Naive B cell (primary cell): ENCODE measurements around the gene MRNIP. TPM values are rescaled to one million over a fixed set of nuclear protein-coding genes. Genes with fewer than 3 reads are reported as not detected.
A peak's percentile ranks its signal among the peaks of the same experiment; 100 is the strongest.
"Not testable (repeated sequence)": the region's sequence is repeated elsewhere in the genome, so short reads cannot be mapped to it uniquely, and the experiment has no call there.

ENCODE experiments used
- ATAC-seq, 2 donors: fragments of 150-1000 bp; cut with Tn5 transposase; 2 replicates each; pipeline ENCODE4 v1.10.0; 2021; ENCODE audit warnings: low read depth in 2 of 2, mild to moderate bottlenecking in 2 of 2, moderate library complexity in 2 of 2
- DNase-seq: peaks from one replicate; pipeline ENCODE4 v3.0.0; 2022
- H3K27ac Mint-ChIP-seq, 6 donors: one replicate each; pipeline ENCODE4 v1.8.0; 2020 to 2022; ENCODE audit warnings: mild to moderate bottlenecking in 6 of 6, mixed read lengths in 6 of 6, moderate library complexity in 5 of 6, inconsistent platforms in 2 of 6
- H3K27me3 Mint-ChIP-seq, 3 donors: one replicate each; pipeline ENCODE4 v1.8.0; 2021 to 2022; ENCODE audit warnings: mixed read lengths in 3 of 3, mild to moderate bottlenecking in 1 of 3
- H3K36me3 Mint-ChIP-seq, 2 donors: one replicate each; pipeline ENCODE4 v1.8.0; 2020 to 2022; ENCODE audit warnings: mixed read lengths in 2 of 2, inconsistent platforms in 1 of 2, mild to moderate bottlenecking in 1 of 2
- H3K4me1 Mint-ChIP-seq, 3 donors: one replicate each; pipeline ENCODE4 v1.8.0; 2020 to 2022; ENCODE audit warnings: mixed read lengths in 3 of 3, inconsistent platforms in 1 of 3, mild to moderate bottlenecking in 1 of 3, moderate library complexity in 1 of 3
- H3K4me3 Mint-ChIP-seq, 8 donors: one replicate each; pipeline ENCODE4 v1.8.0; 2020 to 2022; ENCODE audit warnings: mild to moderate bottlenecking in 8 of 8, mixed read lengths in 8 of 8, moderate library complexity in 8 of 8, inconsistent platforms in 2 of 8
- H3K9me3 Mint-ChIP-seq, 7 donors: one replicate each; pipeline ENCODE4 v1.8.0; 2020 to 2022; ENCODE audit warnings: mixed read lengths in 7 of 7, mild to moderate bottlenecking in 5 of 7, inconsistent platforms in 2 of 7, moderate library complexity in 1 of 7
- polyA plus RNA-seq, 6 donors: library from polyadenylated mRNA; unstranded; fragments of 300-500 nt; fragmentation: Illumina TruSeq; gene quantifications; one replicate each; pipeline ENCODE4 v1.2.3, GENCODE V29; 2021; ENCODE audit warnings: low read depth in 6 of 6

Gene MRNIP
- polyA plus RNA-seq, 6 donors from 2014 or later = 4.4 to 21.2 (median 16.6) TPM

- Mint-ChIP-seq H3K4me1 (peaks cover 0 to 2% (median 2%) of the 10 kb centered on the region in 3 donors), H3K36me3 (peaks cover 0 to 12% of the 10 kb centered on the region in 2 donors), H3K27me3 (no peaks in the 10 kb centered on the region), H3K9me3 (no peaks in the 10 kb centered on the region), H3K27ac (no peak overlapping the region), H3K4me3 (no peak overlapping the region)
- ATAC-seq (no peak), DNase-seq (no peak)
Observed at GRCh38 chr5:179872055-179872827, 13.6 kb upstream of the MRNIP start.

GRCh38 chr5:179871533-179871932 lies 12.9 kb upstream of the MRNIP start:
- H3K4me3 Mint-ChIP-seq, H3K27ac Mint-ChIP-seq, DNase-seq, ATAC-seq, H3K9me3 Mint-ChIP-seq, H3K4me1 Mint-ChIP-seq, H3K27me3 Mint-ChIP-seq: not testable (repeated sequence)
- peaks cover 0 to 12% of the 10 kb centered on the region in 2 donors for H3K36me3 Mint-ChIP-seq

- H3K36me3 Mint-ChIP-seq = peaks cover 0 to 12% of the 10 kb centered on the region in 2 donors
Observed at GRCh38 chr5:179870952-179871351, 12.3 kb upstream of the MRNIP start.

GRCh38 chr5:179870403-179870903 lies 11.8 kb upstream of the MRNIP start:
- Mint-ChIP-seq H3K27me3 (no peaks in the 10 kb centered on the region), H3K9me3 (no peaks in the 10 kb centered on the region), H3K4me1 (peaks cover 0 to 10% (median 4%) of the 10 kb centered on the region in 3 donors), H3K27ac (no peak overlapping the region), H3K4me3 (no peak overlapping the region), H3K36me3 (peaks cover 0 to 12% of the 10 kb centered on the region in 2 donors)
- ATAC-seq (no peak), DNase-seq (no peak)

More at GRCh38 chr5:179870952-179871351, 12.3 kb upstream of the MRNIP start:
- Mint-ChIP-seq H3K9me3 (no peaks in the 10 kb centered on the region), H3K4me3 (no peak overlapping the region), H3K27me3 (no peaks in the 10 kb centered on the region), H3K27ac (no peak overlapping the region), H3K4me1 (peaks cover 0 to 8% (median 4%) of the 10 kb centered on the region in 3 donors)
- ATAC-seq (no peak), DNase-seq (no peak)

- Mint-ChIP-seq H3K9me3 (no peaks in the 10 kb centered on the region), H3K4me3 (no peak overlapping the region), H3K27ac (no peak overlapping the region), H3K27me3 (no peaks in the 10 kb centered on the region), H3K36me3 (peaks cover 0 to 12% of the 10 kb centered on the region in 2 donors), H3K4me1 (peaks cover 0 to 13% (median 4%) of the 10 kb centered on the region in 3 donors)
- DNase-seq (no peak), ATAC-seq (no peak)
Observed at GRCh38 chr5:179869641-179870402, 11.2 kb upstream of the MRNIP start.

DNA sequence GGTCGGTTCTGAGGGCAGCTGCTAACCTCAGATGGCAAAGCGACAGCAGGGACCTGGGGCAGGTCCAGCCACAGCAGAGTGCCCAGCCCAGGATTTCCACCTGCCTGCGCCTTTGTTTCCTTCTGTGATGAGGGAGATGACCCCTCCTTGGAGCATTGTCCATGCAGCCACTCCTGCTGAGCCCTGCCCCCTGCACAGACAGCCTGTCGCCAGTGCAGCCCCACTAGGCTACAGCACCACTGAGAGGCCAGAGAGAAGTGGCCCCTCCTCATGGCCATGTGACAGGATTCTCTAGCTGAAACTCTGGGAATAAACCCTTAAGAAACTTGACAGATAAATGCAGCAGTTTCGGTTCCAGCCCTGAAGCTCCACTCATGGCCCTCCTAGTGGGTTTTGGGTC lies 10.5 kb upstream of the MRNIP start:
- DNase-seq (no peak), ATAC-seq (no peak)
- no peaks in the 10 kb centered on the region for H3K9me3 Mint-ChIP-seq
- no peaks in the 10 kb centered on the region for H3K27me3 Mint-ChIP-seq
- peaks cover 0 to 13% (median 4%) of the 10 kb centered on the region in 3 donors for H3K4me1 Mint-ChIP-seq
- H3K36me3 Mint-ChIP-seq = peaks cover 0 to 10% of the 10 kb centered on the region in 2 donors
- no peak overlapping the region for H3K27ac Mint-ChIP-seq
- H3K4me3 Mint-ChIP-seq = no peak overlapping the region

DNA sequence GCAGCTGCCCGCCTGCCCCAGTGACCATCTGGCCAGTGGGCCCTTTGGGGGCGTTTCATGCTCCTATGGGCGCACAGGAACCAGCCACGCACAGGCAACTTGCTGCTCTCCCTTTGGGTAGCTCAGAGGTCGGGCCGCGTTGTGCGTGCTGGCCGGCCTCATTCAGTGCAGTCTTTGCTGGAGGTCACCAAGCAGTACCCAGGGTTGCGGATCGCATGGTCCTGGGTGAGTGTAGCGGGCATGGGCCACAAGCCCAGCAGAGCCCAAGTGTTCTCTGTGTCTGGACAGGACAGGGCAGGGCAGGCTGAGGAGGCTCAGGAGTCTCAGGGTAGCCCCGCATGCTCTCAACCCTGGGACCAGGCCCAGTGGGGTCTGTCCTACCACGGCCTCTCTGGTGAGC lies 9.9 kb upstream of the MRNIP start:
- DNase-seq (no peak), ATAC-seq (no peak)
- H3K27ac Mint-ChIP-seq = no peak overlapping the region
- H3K27me3 Mint-ChIP-seq = no peaks in the 10 kb centered on the region
- H3K9me3 Mint-ChIP-seq = no peaks in the 10 kb centered on the region
- peak overlapping the region in 1 of 8 donors; percentile 15 for H3K4me3 Mint-ChIP-seq
- peaks cover 0 to 6% of the 10 kb centered on the region in 2 donors for H3K36me3 Mint-ChIP-seq
- peaks cover 0 to 13% (median 4%) of the 10 kb centered on the region in 3 donors for H3K4me1 Mint-ChIP-seq

DNA sequence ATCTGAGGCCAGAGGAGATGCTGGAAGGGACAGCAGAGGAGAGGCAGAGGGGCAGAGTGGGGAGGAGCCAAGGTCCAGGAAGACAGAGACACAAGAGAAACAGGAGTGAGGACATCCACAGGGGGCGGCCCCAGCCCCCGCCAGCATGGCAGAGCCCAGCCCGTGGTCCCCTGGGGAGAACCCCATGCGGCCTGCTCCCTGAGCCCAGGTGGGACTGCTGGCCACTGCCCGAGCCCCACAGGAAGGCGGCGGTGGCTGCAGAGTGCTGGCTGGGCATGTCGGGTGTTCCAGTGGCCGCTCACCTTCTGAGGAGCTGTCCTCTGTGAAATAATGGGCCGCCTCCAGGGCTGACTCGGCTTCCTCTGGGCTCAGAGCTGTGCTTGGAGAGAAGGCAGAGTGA lies 8.9 kb upstream of the MRNIP start:
- H3K4me3 Mint-ChIP-seq = no peak overlapping the region
- H3K27me3 Mint-ChIP-seq = no peaks in the 10 kb centered on the region
- DNase-seq (no peak), ATAC-seq (no peak)
- peaks cover 0 to 13% (median 4%) of the 10 kb centered on the region in 3 donors for H3K4me1 Mint-ChIP-seq
- H3K9me3 Mint-ChIP-seq = no peaks in the 10 kb centered on the region
- peak overlapping the region in 2 of 6 donors; percentile 65 to 86 for H3K27ac Mint-ChIP-seq
- peaks cover 0 to 11% of the 10 kb centered on the region in 2 donors for H3K36me3 Mint-ChIP-seq

GRCh38 chr5:179867079-179867465 lies 8.5 kb upstream of the MRNIP start:
- H3K27ac Mint-ChIP-seq = peak overlapping the region in 3 of 6 donors; percentile 65 to 86 (median 86)
- no peak overlapping the region for H3K4me3 Mint-ChIP-seq
- H3K36me3 Mint-ChIP-seq = peaks cover 0 to 12% of the 10 kb centered on the region in 2 donors
- H3K27me3 Mint-ChIP-seq = no peaks in the 10 kb centered on the region
- H3K9me3 Mint-ChIP-seq = no peaks in the 10 kb centered on the region
- peaks cover 0 to 13% (median 4%) of the 10 kb centered on the region in 3 donors for H3K4me1 Mint-ChIP-seq
- ATAC-seq (no peak), DNase-seq (no peak)

DNA sequence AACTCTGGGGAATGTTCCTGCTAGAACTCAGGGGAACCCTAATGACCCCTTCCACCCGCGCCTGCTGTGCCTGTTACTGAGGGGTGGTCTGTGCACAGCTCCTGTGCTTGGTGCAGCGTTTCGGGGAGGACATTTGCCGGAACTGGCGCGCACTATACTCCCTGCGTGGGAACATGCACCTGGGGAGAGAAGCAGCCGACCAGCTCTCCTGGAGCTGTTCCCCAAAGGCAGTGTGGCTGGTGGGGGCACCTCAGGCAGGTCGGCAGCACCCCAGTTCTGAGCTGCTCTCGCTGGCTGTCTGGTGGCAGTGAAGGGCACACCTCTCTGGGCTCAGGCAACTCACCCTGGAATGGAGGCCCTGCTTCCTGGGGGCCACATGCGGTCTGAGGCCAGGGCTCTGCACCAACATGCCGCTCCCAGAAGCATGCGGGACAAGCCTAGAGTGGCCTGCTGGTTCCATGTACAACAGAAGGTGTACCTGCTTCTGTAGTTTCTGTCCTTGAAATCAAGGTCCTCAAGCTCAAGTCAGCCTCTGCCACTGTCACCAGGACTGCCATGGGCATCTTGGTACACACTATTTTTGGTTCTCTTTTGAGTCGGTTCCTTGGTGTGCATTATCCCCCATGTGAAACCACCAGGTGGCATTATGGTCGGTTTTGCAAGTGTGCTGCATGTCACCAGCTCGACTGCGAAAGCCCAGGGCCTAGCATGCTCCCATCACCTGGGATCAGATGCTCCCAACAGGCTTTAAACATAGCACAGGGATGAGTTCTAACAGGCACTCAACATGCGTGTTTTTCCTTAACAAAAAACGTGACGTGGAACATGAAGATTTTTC lies 7.8 kb upstream of the MRNIP start:
- no peaks in the 10 kb centered on the region for H3K9me3 Mint-ChIP-seq
- peaks cover 0 to 12% of the 10 kb centered on the region in 2 donors for H3K36me3 Mint-ChIP-seq
- H3K4me3 Mint-ChIP-seq = peak overlapping the region in 1 of 8 donors; percentile 63
- DNase-seq (no peak), ATAC-seq (peak; percentile 45 to 46)
- peaks cover 0 to 13% (median 4%) of the 10 kb centered on the region in 3 donors for H3K4me1 Mint-ChIP-seq
- H3K27me3 Mint-ChIP-seq = no peaks in the 10 kb centered on the region
- peak overlapping the region in 2 of 6 donors; percentile 80 to 86 for H3K27ac Mint-ChIP-seq

- no peak overlapping the region for H3K4me3 Mint-ChIP-seq
- no peak for DNase-seq
- H3K27ac Mint-ChIP-seq = peak overlapping the region in 3 of 6 donors; percentile 7 to 90 (median 32)
- ATAC-seq = no peak
- no peaks in the 10 kb centered on the region for H3K9me3 Mint-ChIP-seq
- peaks cover 0 to 13% (median 4%) of the 10 kb centered on the region in 3 donors for H3K4me1 Mint-ChIP-seq
- no peaks in the 10 kb centered on the region for H3K27me3 Mint-ChIP-seq
- peaks cover 0 to 8% of the 10 kb centered on the region in 2 donors for H3K36me3 Mint-ChIP-seq
Observed at GRCh38 chr5:179865491-179866240, 7.0 kb upstream of the MRNIP start.

GRCh38 chr5:179864686-179865085 lies 6.1 kb upstream of the MRNIP start:
- Mint-ChIP-seq H3K36me3 (peaks cover 0 to 6% of the 10 kb centered on the region in 2 donors), H3K27ac (peak overlapping the region in 1 of 6 donors; percentile 49), H3K4me1 (peaks cover 0 to 22% (median 7%) of the 10 kb centered on the region in 3 donors), H3K27me3 (no peaks in the 10 kb centered on the region), H3K4me3 (no peak overlapping the region), H3K9me3 (no peaks in the 10 kb centered on the region)
- no peak for ATAC-seq
- no peak for DNase-seq
